IMR-90 (cell line): ENCODE data around the gene CFDP1.

Source experiments
- CTCF ChIP-seq: conservative IDR thresholded peaks from 2 replicates; pipeline ENCODE4 v1.5.1; 2012; ENCODE audit warnings: mild to moderate bottlenecking, low read depth, low read length, improper control_type of control experiment
- MXI1 ChIP-seq: IDR thresholded peaks from 2 replicates; pipeline ENCODE4 v1.6.1; 2012; ENCODE audit warnings: low read depth, mild to moderate bottlenecking, low read length, moderate library complexity, borderline replicate concordance
- POLR2A ChIP-seq: IDR thresholded peaks from 2 replicates; pipeline ENCODE4 v1.6.1; 2012; ENCODE audit warnings: mild to moderate bottlenecking, low read depth, low read length
- RAD21 ChIP-seq: IDR thresholded peaks from 2 replicates; pipeline ENCODE4 v1.6.1; 2012; ENCODE audit warnings: low read length, improper control_type of control experiment

- TF ChIP-seq CTCF (no peak), MXI1 (no peak), POLR2A (no peak), RAD21 (no peak)
Observed at GRCh38 chr16:75309156-75309555, 124.1 kb downstream of the CFDP1 start.
